Fibroblast of lung (primary cell): Measurements from ENCODE around the gene GPAM. TPM values are rescaled to one million over a fixed set of nuclear protein-coding genes. Genes with fewer than 3 reads are reported as not detected.

Experiments used
- DNase-seq, 2 donors: peaks; one replicate each; pipeline versions ENCODE4 v3.0.0 to v3.0.0-alpha.2; 2010; ENCODE audit warnings: low read depth in 2 of 2
- H2AFZ ChIP-seq: 2 replicates; pipeline ENCODE4 v1.5.1; 2012; ENCODE audit warnings: low read length, control low read depth, inconsistent platforms
- H3K27ac ChIP-seq: 2 replicates; pipeline ENCODE4 v1.5.1; 2011; ENCODE audit warnings: low read length, control low read depth; ENCODE audit not compliant: insufficient read depth
- H3K27me3 ChIP-seq: 2 replicates; pipeline ENCODE4 v1.5.1; 2011; ENCODE audit warnings: mild to moderate bottlenecking, low read length; ENCODE audit not compliant: control insufficient read depth, insufficient read depth
- H3K36me3 ChIP-seq: 2 replicates; pipeline ENCODE4 v1.5.1; 2011; ENCODE audit warnings: low read length; ENCODE audit not compliant: control insufficient read depth, insufficient read depth
- H3K4me1 ChIP-seq: 2 replicates; pipeline ENCODE4 v1.5.1; 2011; ENCODE audit warnings: low read length; ENCODE audit not compliant: control insufficient read depth, insufficient read depth; ENCODE audit errors: extremely low read depth
- H3K4me2 ChIP-seq: 2 replicates; pipeline ENCODE4 v1.5.1; 2011; ENCODE audit warnings: low read length, control low read depth; ENCODE audit not compliant: insufficient read depth; ENCODE audit errors: extremely low read depth
- H3K4me3 ChIP-seq, 4 experiments: fragments of 200-600 bp in 1 of 4; sonication (generic) in 1 of 4; replicated peaks in 1 of 4; 2 replicates each; pipeline ENCODE4 v1.5.1; 2011 to 2016; ENCODE audit warnings: low read length in 4 of 4, low read depth in 3 of 4, mild to moderate bottlenecking in 3 of 4, control low read depth in 2 of 4, inconsistent platforms in 1 of 4, mixed read lengths in 1 of 4; ENCODE audit not compliant: insufficient read depth in 1 of 4; ENCODE audit errors: control extremely low read depth in 1 of 4
- H3K79me2 ChIP-seq: 2 replicates; pipeline ENCODE4 v1.5.1; 2012; ENCODE audit warnings: mild to moderate bottlenecking, low read length, inconsistent platforms; ENCODE audit not compliant: control insufficient read depth, insufficient read depth
- H3K9ac ChIP-seq: 2 replicates; pipeline ENCODE4 v1.5.1; 2011; ENCODE audit warnings: mild to moderate bottlenecking, low read length, control low read depth; ENCODE audit not compliant: insufficient read depth
- H3K9me3 ChIP-seq: 2 replicates; pipeline ENCODE4 v1.5.1; 2012; ENCODE audit warnings: low read depth, low read length; ENCODE audit not compliant: control insufficient read depth, insufficient read depth
- H4K20me1 ChIP-seq: 2 replicates; pipeline ENCODE4 v1.5.1; 2011; ENCODE audit warnings: low read length; ENCODE audit not compliant: control insufficient read depth, insufficient read depth; ENCODE audit errors: extremely low read depth
- EZH2 ChIP-seq: IDR thresholded peaks from 2 replicates; pipeline ENCODE4 v1.5.1; 2012; ENCODE audit warnings: low read length, control low read depth, mild to moderate bottlenecking; ENCODE audit errors: missing control alignments
- polyA plus RNA-seq, 2 donors: library from polyadenylated mRNA; depleted of rRNA in 1 of 2; stranded (reverse) in 1 of 2; unstranded in 1 of 2; fragments of >200 nt; gene quantifications; 2 replicates each; pipeline ENCODE4 v1.2.1, GENCODE V29; 2011 to 2012; ENCODE audit warnings: missing spikeins in 1 of 2
- total RNA-seq: library from RNA; depleted of rRNA; stranded (reverse); fragments of >200 nt; gene quantifications from 2 replicates; pipeline ENCODE4 v1.2.1, GENCODE V29; 2014
- TF ChIP-seq, protein P1 (sequence below), 2 donors: IDR thresholded peaks in 1 of 2; conservative IDR thresholded peaks in 1 of 2; 1 replicate in 1 of 2; 2 replicates in 1 of 2; pipeline ENCODE4 v1.5.1; 2011 to 2012; ENCODE audit warnings: low read length in 2 of 2, control low read depth in 1 of 2, inconsistent platforms in 1 of 2, low read depth in 1 of 2, mild to moderate bottlenecking in 1 of 2

GPAM gene
- total and polyA plus RNA-seq, 2 donors (not counting 1 experiment from before 2014, with no cell fraction given), result 10.1 to 17.0 TPM

DNA sequence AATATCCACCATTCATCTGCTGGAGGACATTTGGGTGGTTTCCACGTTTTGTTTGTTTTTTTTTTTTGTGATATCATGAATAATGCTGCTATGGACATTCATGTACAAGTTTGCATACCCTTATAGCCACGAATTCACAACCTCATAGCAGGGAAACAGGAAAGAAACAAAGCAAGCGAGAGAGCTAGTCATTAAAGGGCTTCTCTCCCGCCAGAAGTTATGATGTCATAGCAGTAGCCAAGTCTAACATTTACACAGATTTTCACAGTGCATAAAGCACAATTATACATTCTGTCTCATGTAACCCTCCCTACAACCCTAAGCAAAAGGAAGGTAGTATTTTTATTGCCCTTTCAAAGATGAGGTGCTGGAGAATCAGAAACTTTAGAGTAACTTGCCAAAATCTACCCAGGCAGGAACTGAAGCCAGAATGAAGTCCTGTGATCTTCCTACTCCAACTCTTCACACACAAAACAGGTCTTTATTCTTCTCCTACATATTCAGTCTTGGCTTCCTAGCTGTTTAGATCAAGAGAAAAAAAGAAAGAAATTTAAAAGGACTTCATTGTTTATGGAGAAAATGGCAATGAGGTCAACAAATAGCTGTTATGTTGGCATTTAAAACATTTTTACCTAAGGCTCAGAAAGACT lies 33.9 kb upstream of the GPAM start:
- Histone ChIP-seq H3K36me3 (no peaks in the 10 kb centered on the region), H3K9me3 (no peaks in the 10 kb centered on the region), H3K4me1 (no peaks in the 10 kb centered on the region), H3K4me3 (no peak overlapping the region), H3K9ac (no peak overlapping the region), H3K4me2 (no peak overlapping the region), H4K20me1 (no peaks in the 10 kb centered on the region), H3K79me2 (no peaks in the 10 kb centered on the region), H3K27me3 (no peaks in the 10 kb centered on the region), H3K27ac (no peak overlapping the region), H2AFZ (no peak overlapping the region)
- no peak for DNase-seq
- TF ChIP-seq, protein P1, sequence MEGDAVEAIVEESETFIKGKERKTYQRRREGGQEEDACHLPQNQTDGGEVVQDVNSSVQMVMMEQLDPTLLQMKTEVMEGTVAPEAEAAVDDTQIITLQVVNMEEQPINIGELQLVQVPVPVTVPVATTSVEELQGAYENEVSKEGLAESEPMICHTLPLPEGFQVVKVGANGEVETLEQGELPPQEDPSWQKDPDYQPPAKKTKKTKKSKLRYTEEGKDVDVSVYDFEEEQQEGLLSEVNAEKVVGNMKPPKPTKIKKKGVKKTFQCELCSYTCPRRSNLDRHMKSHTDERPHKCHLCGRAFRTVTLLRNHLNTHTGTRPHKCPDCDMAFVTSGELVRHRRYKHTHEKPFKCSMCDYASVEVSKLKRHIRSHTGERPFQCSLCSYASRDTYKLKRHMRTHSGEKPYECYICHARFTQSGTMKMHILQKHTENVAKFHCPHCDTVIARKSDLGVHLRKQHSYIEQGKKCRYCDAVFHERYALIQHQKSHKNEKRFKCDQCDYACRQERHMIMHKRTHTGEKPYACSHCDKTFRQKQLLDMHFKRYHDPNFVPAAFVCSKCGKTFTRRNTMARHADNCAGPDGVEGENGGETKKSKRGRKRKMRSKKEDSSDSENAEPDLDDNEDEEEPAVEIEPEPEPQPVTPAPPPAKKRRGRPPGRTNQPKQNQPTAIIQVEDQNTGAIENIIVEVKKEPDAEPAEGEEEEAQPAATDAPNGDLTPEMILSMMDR (conservative IDR thresholded peaks at IDR 0.05 in 1 of 2, IDR thresholded peaks at IDR 0.05 in 1 of 2; ENCODE audit: low read depth in 1 of 2, low read length in 2 of 2), result no peak
- no peak for TF ChIP-seq EZH2

DNA sequence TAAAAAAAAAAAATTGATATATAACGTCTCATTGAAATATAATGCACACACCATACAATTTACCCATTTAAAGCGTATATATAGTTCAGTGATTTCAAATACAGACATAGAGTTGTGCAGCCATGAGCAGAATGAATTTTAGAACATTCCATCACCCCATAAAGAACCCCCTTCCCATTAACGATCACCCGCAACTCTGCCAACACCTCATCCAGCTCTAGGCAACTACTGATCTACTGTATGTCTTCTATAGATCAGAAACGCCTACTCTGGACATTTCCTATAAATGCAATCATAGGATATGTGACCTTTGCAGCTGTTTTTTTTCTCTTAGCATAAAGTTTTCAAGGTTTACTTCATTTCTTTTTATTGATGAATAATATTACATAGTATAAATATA lies 33.4 kb upstream of the GPAM start:
- no peak for DNase-seq
- Histone ChIP-seq H3K9ac (no peak overlapping the region), H3K79me2 (no peaks in the 10 kb centered on the region), H3K4me2 (no peak overlapping the region), H3K36me3 (no peaks in the 10 kb centered on the region), H2AFZ (no peak overlapping the region), H3K4me3 (no peak overlapping the region), H4K20me1 (no peaks in the 10 kb centered on the region), H3K9me3 (no peaks in the 10 kb centered on the region), H3K27ac (no peak overlapping the region), H3K27me3 (no peaks in the 10 kb centered on the region), H3K4me1 (no peaks in the 10 kb centered on the region)
- no peak for TF ChIP-seq EZH2
- TF ChIP-seq, protein P1 (conservative IDR thresholded peaks at IDR 0.05 in 1 of 2, IDR thresholded peaks at IDR 0.05 in 1 of 2; ENCODE audit: low read depth in 1 of 2, low read length in 2 of 2), result no peak

DNA sequence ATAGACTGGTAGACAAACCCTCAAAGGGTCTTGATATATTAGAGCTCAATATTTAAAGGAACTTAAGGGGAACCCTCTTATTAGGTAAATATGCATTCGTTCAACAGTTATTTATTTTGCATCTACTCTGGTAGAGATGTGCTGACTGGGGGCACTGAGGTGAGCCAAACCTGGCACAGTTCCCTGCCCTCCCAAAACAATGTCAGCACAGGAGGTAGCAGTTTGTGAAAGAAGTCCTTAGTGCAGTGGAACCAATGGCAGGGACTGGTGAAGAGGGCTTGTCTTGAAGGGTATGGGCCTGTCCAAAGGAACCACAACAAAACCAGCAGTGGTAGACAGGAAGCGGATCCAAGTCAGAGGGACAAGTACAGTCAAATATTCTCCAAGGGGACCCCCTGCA lies 32.6 kb upstream of the GPAM start:
- Histone ChIP-seq H3K9me3 (no peaks in the 10 kb centered on the region), H3K4me1 (no peaks in the 10 kb centered on the region), H3K9ac (no peak overlapping the region), H3K4me3 (no peak overlapping the region), H3K27ac (no peak overlapping the region), H3K4me2 (no peak overlapping the region), H2AFZ (no peak overlapping the region), H3K27me3 (no peaks in the 10 kb centered on the region), H3K36me3 (no peaks in the 10 kb centered on the region), H3K79me2 (no peaks in the 10 kb centered on the region), H4K20me1 (no peaks in the 10 kb centered on the region)
- no peak for TF ChIP-seq EZH2
- TF ChIP-seq, protein P1 (conservative IDR thresholded peaks at IDR 0.05 in 1 of 2, IDR thresholded peaks at IDR 0.05 in 1 of 2; ENCODE audit: low read depth in 1 of 2, low read length in 2 of 2), result no peak
- DNase-seq, result no peak
